Liver (tissue), 9 donors: Measurements from ENCODE around the gene CCL22. TPM values are rescaled to one million over a fixed set of nuclear protein-coding genes. Genes with fewer than 3 reads are reported as not detected.
A peak's percentile ranks its signal among the peaks of the same experiment; 100 is the strongest.

Experiments
- DNase-seq: peaks from one replicate; pipeline ENCODE4 v3.0.0-alpha.2; 2017; ENCODE audit warnings: low spot score
- H3K27ac ChIP-seq, 2 donors: one replicate each; pipeline ENCODE4 v1.7.0; 2013; ENCODE audit warnings: inconsistent platforms in 2 of 2, low read length in 2 of 2, control low read depth in 1 of 2, low read depth in 1 of 2, mild to moderate bottlenecking in 1 of 2
- H3K27me3 ChIP-seq, 4 donors: one replicate each; pipeline versions ENCODE4 v1.6.1 to v1.7.0; 2013; ENCODE audit warnings: low read length in 3 of 4, inconsistent platforms in 1 of 4, mild to moderate bottlenecking in 1 of 4, moderate library complexity in 1 of 4; ENCODE audit not compliant: control insufficient read depth in 4 of 4, insufficient read depth in 4 of 4
- H3K36me3 ChIP-seq, 4 donors: one replicate each; pipeline versions ENCODE4 v1.6.1 to v1.7.0; 2013; ENCODE audit warnings: low read length in 3 of 4, mild to moderate bottlenecking in 3 of 4, low read depth in 1 of 4, moderate library complexity in 1 of 4; ENCODE audit not compliant: control insufficient read depth in 4 of 4, insufficient read depth in 3 of 4
- H3K4me1 ChIP-seq, 4 donors: one replicate each; pipeline versions ENCODE4 v1.6.1 to v1.7.0; 2013; ENCODE audit warnings: low read length in 3 of 4, mild to moderate bottlenecking in 3 of 4, moderate library complexity in 1 of 4; ENCODE audit not compliant: control insufficient read depth in 4 of 4, insufficient read depth in 4 of 4
- H3K4me3 ChIP-seq, 3 donors: one replicate each; pipeline versions ENCODE4 v1.6.1 to v1.7.0; 2013; ENCODE audit warnings: low read length in 3 of 3, control low read depth in 1 of 3, low read depth in 1 of 3, mild to moderate bottlenecking in 1 of 3
- H3K9ac ChIP-seq, 2 donors: one replicate each; pipeline ENCODE4 v1.7.0; 2013; ENCODE audit warnings: low read length in 2 of 2, mild to moderate bottlenecking in 2 of 2, moderate library complexity in 2 of 2, control low read depth in 1 of 2, low read depth in 1 of 2
- H3K9me3 ChIP-seq, 4 donors: one replicate each; pipeline versions ENCODE4 v1.6.1 to v1.7.0; 2013; ENCODE audit warnings: low read length in 3 of 4; ENCODE audit not compliant: control insufficient read depth in 4 of 4
- CTCF ChIP-seq: fragments of 150-350 bp; IDR thresholded peaks from 2 replicates; pipeline ENCODE4 v1.5.1; 2017; ENCODE audit warnings: improper control_type of control experiment, low read depth, low read length; ENCODE audit not compliant: missing input control
- EGR1 ChIP-seq, 2 donors: IDR thresholded peaks; 2 replicates each; pipeline ENCODE4 v1.6.1; 2016 to 2018; ENCODE audit warnings: antibody characterized with exemption in 2 of 2, low read depth in 2 of 2
- FOXA1 ChIP-seq: IDR thresholded peaks from 2 replicates; pipeline ENCODE4 v1.6.1; 2016; ENCODE audit warnings: antibody characterized with exemption
- FOXA2 ChIP-seq: IDR thresholded peaks from 2 replicates; pipeline ENCODE4 v1.6.1; 2016; ENCODE audit warnings: antibody characterized with exemption
- GABPA ChIP-seq, 2 donors: IDR thresholded peaks in 1 of 2; conservative IDR thresholded peaks in 1 of 2; 2 replicates each; pipeline ENCODE4 v1.6.1; 2016; ENCODE audit warnings: antibody characterized with exemption in 2 of 2, mild to moderate bottlenecking in 1 of 2, moderate library complexity in 1 of 2
- HNF4A ChIP-seq, 2 donors: conservative IDR thresholded peaks; 2 replicates each; pipeline ENCODE4 v1.6.1; 2016; ENCODE audit warnings: antibody characterized with exemption in 2 of 2, mild to moderate bottlenecking in 2 of 2
- HNF4G ChIP-seq: IDR thresholded peaks from 2 replicates; pipeline ENCODE4 v1.6.1; 2016; ENCODE audit warnings: antibody characterized with exemption
- JUND ChIP-seq, 2 donors: IDR thresholded peaks; 2 replicates each; pipeline ENCODE4 v1.6.1; 2016; ENCODE audit warnings: antibody characterized with exemption in 2 of 2
- NR2F2 ChIP-seq: IDR thresholded peaks from 2 replicates; pipeline ENCODE4 v1.6.1; 2016; ENCODE audit warnings: antibody characterized with exemption
- RAD21 ChIP-seq, 2 donors: IDR thresholded peaks; 2 replicates each; pipeline ENCODE4 v1.6.1; 2016; ENCODE audit warnings: antibody characterized with exemption in 2 of 2, mild to moderate bottlenecking in 2 of 2
- REST ChIP-seq: IDR thresholded peaks from 2 replicates; pipeline ENCODE4 v1.6.1; 2016; ENCODE audit warnings: antibody characterized with exemption, mild to moderate bottlenecking
- RXRA ChIP-seq, 2 donors: IDR thresholded peaks; 2 replicates each; pipeline ENCODE4 v1.6.1; 2017 to 2018; ENCODE audit warnings: antibody characterized with exemption in 2 of 2, mild to moderate bottlenecking in 1 of 2
- SP1 ChIP-seq: IDR thresholded peaks from 2 replicates; pipeline ENCODE4 v1.6.1; 2018; ENCODE audit warnings: antibody characterized with exemption, mild to moderate bottlenecking
- TAF1 ChIP-seq: conservative IDR thresholded peaks from 2 replicates; pipeline ENCODE4 v1.6.1; 2016; ENCODE audit warnings: antibody characterized with exemption, mild to moderate bottlenecking
- YY1 ChIP-seq: IDR thresholded peaks from 2 replicates; pipeline ENCODE4 v1.6.1; 2016; ENCODE audit warnings: antibody characterized with exemption, mild to moderate bottlenecking
- ZBTB33 ChIP-seq: IDR thresholded peaks from 2 replicates; pipeline ENCODE4 v1.6.1; 2016; ENCODE audit warnings: antibody characterized with exemption
- WGBS: extraction: QIAGEN DNeasy Blood & Tissue Kit; methylation state at CpG from one replicate; pipeline ENCODE4 v1.1.7; 2013; 5-methylcytosine and 5-hydroxymethylcytosine counted together
- polyA plus RNA-seq, 2 donors: library from polyadenylated mRNA; stranded (reverse) in 1 of 2; unstranded in 1 of 2; fragments of 200-250 nt in 1 of 2; fragments of >200 nt in 1 of 2; fragmentation: Nextera tagmentation in 1 of 2; extraction: Ambion mirVana in 1 of 2; gene quantifications; one replicate each; pipeline versions ENCODE4 v1.2.1 to v1.2.3, GENCODE V29; 2013 to 2015
- total RNA-seq, 2 donors: library from RNA; depleted of rRNA; stranded (reverse); fragments of >200 nt; gene quantifications; one replicate each; pipeline ENCODE4 v1.2.3, GENCODE V29; 2014
- TF ChIP-seq, protein P1 (sequence below): IDR thresholded peaks from 2 replicates; pipeline ENCODE4 v1.6.1; 2016; ENCODE audit warnings: antibody characterized with exemption
- TF ChIP-seq, protein P2 (sequence below): IDR thresholded peaks from 2 replicates; pipeline ENCODE4 v1.6.1; 2016; ENCODE audit warnings: antibody characterized with exemption
- donor health status: healthy.
- donor health status: healthy.
- donor health status: healthy.
- donor health status: healthy.
- donor health status: healthy.

The CCL22 gene
- total and polyA plus RNA-seq, 4 donors, result 0.02 to 0.09 TPM; not detected in 2

DNA sequence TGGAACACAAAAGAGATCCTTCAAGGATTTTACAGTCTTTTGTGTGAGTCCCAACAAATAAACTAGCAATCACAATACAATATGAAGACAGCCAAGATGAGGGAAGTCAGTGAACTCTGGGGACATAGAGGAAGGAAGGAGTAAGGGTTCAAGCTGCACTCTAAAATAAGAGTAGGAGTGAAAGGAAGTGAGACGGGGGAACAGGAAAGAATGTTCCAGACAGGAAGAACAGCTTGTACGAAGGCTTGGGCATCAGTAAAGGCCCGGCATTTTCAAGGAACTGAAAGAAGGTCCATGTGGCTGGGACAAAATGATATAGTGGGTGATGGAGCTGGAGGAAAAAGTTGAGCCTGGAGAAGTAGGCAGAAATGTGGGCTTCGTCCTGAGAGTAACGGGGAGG, 50.5 kb downstream of the CCL22 start:
- Histone ChIP-seq H3K27ac (no peak overlapping the region), H3K4me3 (no peak overlapping the region), H3K9me3 (no peaks in the 10 kb centered on the region), H3K9ac (no peak overlapping the region), H3K4me1 (no peaks in the 10 kb centered on the region), H3K27me3 (no peaks in the 10 kb centered on the region), H3K36me3 (no peaks in the 10 kb centered on the region)
- DNase-seq, result no peak
- 77% methylated on average over 5 of the region's 5 CpGs for WGBS
- no peak for TF ChIP-seq TAF1
- peak; percentile 87 for TF ChIP-seq NR2F2
- TF ChIP-seq RAD21 (IDR thresholded peaks at IDR 0.05), result peak in 1 of 2 donors; percentile 27
- no peak for TF ChIP-seq JUND (IDR thresholded peaks at IDR 0.05)
- peak; percentile 15 for TF ChIP-seq SP1
- no peak for TF ChIP-seq HNF4G
- no peak for TF ChIP-seq RXRA (IDR thresholded peaks at IDR 0.05)
- no peak for TF ChIP-seq ZBTB33
- peak; percentile 43 to 74 for TF ChIP-seq EGR1 (IDR thresholded peaks at IDR 0.05; ENCODE audit: low read depth in 2 of 2)
- TF ChIP-seq HNF4A (conservative IDR thresholded peaks at IDR 0.05), result no peak
- TF ChIP-seq, protein P1, sequence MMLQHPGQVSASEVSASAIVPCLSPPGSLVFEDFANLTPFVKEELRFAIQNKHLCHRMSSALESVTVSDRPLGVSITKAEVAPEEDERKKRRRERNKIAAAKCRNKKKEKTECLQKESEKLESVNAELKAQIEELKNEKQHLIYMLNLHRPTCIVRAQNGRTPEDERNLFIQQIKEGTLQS, result no peak
- TF ChIP-seq, protein P2, sequence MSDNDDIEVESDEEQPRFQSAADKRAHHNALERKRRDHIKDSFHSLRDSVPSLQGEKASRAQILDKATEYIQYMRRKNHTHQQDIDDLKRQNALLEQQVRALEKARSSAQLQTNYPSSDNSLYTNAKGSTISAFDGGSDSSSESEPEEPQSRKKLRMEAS, result peak; percentile 87
- no peak for TF ChIP-seq YY1
- TF ChIP-seq FOXA1, result no peak
- TF ChIP-seq CTCF, result no peak
- peak in 1 of 2 donors; percentile 18 for TF ChIP-seq GABPA (IDR thresholded peaks at IDR 0.05 in 1 of 2, conservative IDR thresholded peaks at IDR 0.05 in 1 of 2)
- TF ChIP-seq FOXA2, result no peak
- no peak for TF ChIP-seq REST
